Esophagus (tissue), 2 donors: Measurements from ENCODE around the gene SLC35A2. TPM values are rescaled to one million over a fixed set of nuclear protein-coding genes. Genes with fewer than 3 reads are reported as not detected.
"Not testable (repeated sequence)": the region's sequence is repeated elsewhere in the genome, so short reads cannot be mapped to it uniquely, and the experiment has no call there.

Experiments
- H3K27ac ChIP-seq, 2 donors: one replicate each; pipeline ENCODE4 v1.5.1; 2013; ENCODE audit warnings: low read depth in 2 of 2, mild to moderate bottlenecking in 2 of 2, inconsistent platforms in 1 of 2, low read length in 1 of 2, moderate library complexity in 1 of 2
- H3K27me3 ChIP-seq, 2 donors: one replicate each; pipeline ENCODE4 v1.6.1; 2013; ENCODE audit warnings: low read length in 2 of 2, control low read depth in 1 of 2, mild to moderate bottlenecking in 1 of 2; ENCODE audit not compliant: insufficient read depth in 2 of 2, control insufficient read depth in 1 of 2
- H3K36me3 ChIP-seq, 2 donors: one replicate each; pipeline ENCODE4 v1.6.1; 2013; ENCODE audit warnings: low read length in 1 of 2; ENCODE audit not compliant: control insufficient read depth in 2 of 2, insufficient read depth in 2 of 2
- H3K4me1 ChIP-seq, 2 donors: one replicate each; pipeline ENCODE4 v1.6.1; 2013; ENCODE audit warnings: low read length in 1 of 2; ENCODE audit not compliant: control insufficient read depth in 2 of 2, insufficient read depth in 2 of 2
- H3K4me3 ChIP-seq, 2 donors: one replicate each; pipeline ENCODE4 v1.5.1; 2013; ENCODE audit warnings: low read length in 2 of 2, mild to moderate bottlenecking in 2 of 2, low read depth in 1 of 2, moderate library complexity in 1 of 2
- H3K9me3 ChIP-seq, 2 donors: one replicate each; pipeline ENCODE4 v1.6.1; 2013; ENCODE audit warnings: mild to moderate bottlenecking in 2 of 2, low read depth in 1 of 2, low read length in 1 of 2, moderate library complexity in 1 of 2; ENCODE audit not compliant: control insufficient read depth in 2 of 2, insufficient read depth in 1 of 2
- WGBS, 2 donors: extraction: QIAGEN DNeasy Blood & Tissue Kit; methylation state at CpG; one replicate each; pipeline ENCODE4 v1.1.7; 2013; 5-methylcytosine and 5-hydroxymethylcytosine counted together
- polyA plus RNA-seq, 2 donors: library from polyadenylated mRNA; stranded (reverse); fragments of 200-250 nt; gene quantifications; one replicate each; pipeline ENCODE4 v1.2.3, GENCODE V29; 2013
- donor health status: healthy with polysubstance abuse.
- donor health status: Bipolar disorder and iron deficiency.

Gene SLC35A2
- polyA plus RNA-seq, 2 donors, result 6.9 to 22.1 TPM

- not testable (repeated sequence) for H3K9me3 ChIP-seq, H3K4me1 ChIP-seq, H3K27ac ChIP-seq, H3K4me3 ChIP-seq, H3K27me3 ChIP-seq, H3K36me3 ChIP-seq
- WGBS, 2 donors, result 38 to 79% methylated on average over 1 of the region's 2 CpGs
These were observed 39.4 kb downstream of the SLC35A2 start for GRCh38 chrX:48872017-48872416.

- Histone ChIP-seq H3K27ac (no peak overlapping the region), H3K4me1 (no peaks in the 10 kb centered on the region), H3K9me3 (no peaks in the 10 kb centered on the region), H3K27me3 (no peaks in the 10 kb centered on the region), H3K4me3 (no peak overlapping the region), H3K36me3 (no peaks in the 10 kb centered on the region)
- 45 to 47% methylated on average over 4 of the region's 4 CpGs for WGBS, 2 donors
These were observed 47.2 kb downstream of the SLC35A2 start for GRCh38 chrX:48864210-48864609.

- 41 to 45% methylated on average over 5 of the region's 5 CpGs for WGBS, 2 donors
- Histone ChIP-seq H3K9me3 (no peaks in the 10 kb centered on the region), H3K4me3 (no peak overlapping the region), H3K27ac (no peak overlapping the region), H3K4me1 (no peaks in the 10 kb centered on the region), H3K36me3 (no peaks in the 10 kb centered on the region), H3K27me3 (no peaks in the 10 kb centered on the region)
These were observed 56.5 kb downstream of the SLC35A2 start for GRCh38 chrX:48854898-48855297.

GRCh38 chrX:48854121-48854804, 57.2 kb downstream of the SLC35A2 start:
- H3K4me3 ChIP-seq, H3K36me3 ChIP-seq, H3K9me3 ChIP-seq, H3K27ac ChIP-seq, H3K4me1 ChIP-seq, H3K27me3 ChIP-seq: not testable (repeated sequence)
- WGBS, 2 donors, result 85 to 86% methylated on average over 12 of the region's 12 CpGs

GRCh38 chrX:48853494-48853893, 58.0 kb downstream of the SLC35A2 start:
- not testable (repeated sequence) for H3K9me3 ChIP-seq, H3K4me1 ChIP-seq, H3K4me3 ChIP-seq, H3K27ac ChIP-seq, H3K36me3 ChIP-seq, H3K27me3 ChIP-seq

Other genes with a start within 250 kb of the SLC35A2 start
- 1 to 10 TPM; 1.7 to 1.8 TPM for gene WAS, start 227.8 kb downstream of the SLC35A2 start, polyA plus RNA-seq
- 1 to 10 TPM; 5.6 to 5.8 TPM for gene SUV39H1, start 214.9 kb downstream of the SLC35A2 start, polyA plus RNA-seq
- under 1 TPM; 0.15 to 0.26 TPM for gene GLOD5, start 149.9 kb downstream of the SLC35A2 start, polyA plus RNA-seq
- gene GATA1, start 125.1 kb downstream of the SLC35A2 start, polyA plus RNA-seq, result under 1 TPM in 1 of 2 donors, not detected in 1; 0.09 TPM
- gene HDAC6, start 109.6 kb downstream of the SLC35A2 start, polyA plus RNA-seq, result 10 to 100 TPM; 36.0 to 79.0 TPM
- under 1 TPM; 0.05 to 0.10 TPM for gene ERAS, start 85.1 kb downstream of the SLC35A2 start, polyA plus RNA-seq
- gene PCSK1N, start 76.0 kb downstream of the SLC35A2 start, polyA plus RNA-seq, result under 1 TPM; 0.08 to 0.31 TPM
- gene TIMM17B, start 13.9 kb downstream of the SLC35A2 start, polyA plus RNA-seq, result 10 to 100 TPM; 34.2 to 45.0 TPM
- gene PQBP1, start 13.7 kb downstream of the SLC35A2 start, polyA plus RNA-seq, result 100 to 1,000 TPM in 1 of 2 donors, 10 to 100 TPM in 1; 72.2 to 102 TPM
- gene PIM2, start 7.4 kb upstream of the SLC35A2 start, polyA plus RNA-seq, result 1 to 10 TPM; 2.6 to 3.7 TPM
- gene OTUD5, start 46.0 kb upstream of the SLC35A2 start, polyA plus RNA-seq, result 10 to 100 TPM; 22.3 to 27.6 TPM
- gene KCND1, start 60.2 kb upstream of the SLC35A2 start, polyA plus RNA-seq, result under 1 TPM; 0.25 to 0.41 TPM
- 10 to 100 TPM; 18.5 to 22.8 TPM for gene GRIPAP1, start 90.6 kb upstream of the SLC35A2 start, polyA plus RNA-seq
- 10 to 100 TPM; 20.5 to 20.9 TPM for gene TFE3, start 131.7 kb upstream of the SLC35A2 start, polyA plus RNA-seq
- gene CCDC120, start 147.4 kb upstream of the SLC35A2 start, polyA plus RNA-seq, result 10 to 100 TPM; 23.1 to 27.9 TPM
- gene PRAF2, start 162.4 kb upstream of the SLC35A2 start, polyA plus RNA-seq, result 1 to 10 TPM; 7.2 to 7.8 TPM
- gene WDR45, start 168.2 kb upstream of the SLC35A2 start, polyA plus RNA-seq, result 10 to 100 TPM; 45.1 to 55.6 TPM
- gene GPKOW, start 212.1 kb upstream of the SLC35A2 start, polyA plus RNA-seq, result 10 to 100 TPM in 1 of 2 donors, 1 to 10 TPM in 1; 7.3 to 18.1 TPM